Muscle of arm (tissue), 12 donors: ENCODE measurements around the gene STPG1. TPM values are rescaled to one million over a fixed set of nuclear protein-coding genes. Genes with fewer than 3 reads are reported as not detected.

Experiments used
- DNase-seq: peaks from one replicate; pipeline ENCODE4 v3.0.0-alpha.2; 2013
- polyA plus RNA-seq, 12 donors: library from polyadenylated mRNA; unstranded; fragments of 120-200 nt; gene quantifications; one replicate each; pipeline ENCODE4 v1.2.1, GENCODE V29; 2013; ENCODE audit not compliant: insufficient read length in 12 of 12

STPG1 gene
- polyA plus RNA-seq, 12 donors: 1.1 to 5.2 (median 1.5) TPM; not detected in 2

GRCh38 chr1:24343412-24344089 is 70.0 kb downstream of the STPG1 start:
- no peak for DNase-seq

DNA sequence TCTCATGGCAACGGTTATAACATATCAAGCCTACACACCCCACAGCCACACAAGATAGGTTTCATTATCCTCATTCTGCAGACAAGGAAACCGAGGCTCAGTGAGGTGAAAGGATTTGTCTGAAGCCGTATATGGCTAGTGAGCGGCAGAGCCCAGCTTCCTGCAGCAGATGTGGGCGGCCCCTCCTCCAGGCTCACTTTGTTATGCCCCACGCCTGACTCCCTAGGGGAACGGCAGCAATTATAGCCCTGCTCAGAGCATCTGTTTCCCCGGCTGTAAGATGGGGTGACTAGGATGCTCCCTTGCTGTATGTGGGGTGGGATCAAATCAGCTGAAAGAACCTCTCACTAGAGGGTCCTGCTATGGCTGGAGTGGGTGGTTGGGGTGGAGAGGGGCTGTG is 72.3 kb downstream of the STPG1 start:
- DNase-seq: no peak

DNA sequence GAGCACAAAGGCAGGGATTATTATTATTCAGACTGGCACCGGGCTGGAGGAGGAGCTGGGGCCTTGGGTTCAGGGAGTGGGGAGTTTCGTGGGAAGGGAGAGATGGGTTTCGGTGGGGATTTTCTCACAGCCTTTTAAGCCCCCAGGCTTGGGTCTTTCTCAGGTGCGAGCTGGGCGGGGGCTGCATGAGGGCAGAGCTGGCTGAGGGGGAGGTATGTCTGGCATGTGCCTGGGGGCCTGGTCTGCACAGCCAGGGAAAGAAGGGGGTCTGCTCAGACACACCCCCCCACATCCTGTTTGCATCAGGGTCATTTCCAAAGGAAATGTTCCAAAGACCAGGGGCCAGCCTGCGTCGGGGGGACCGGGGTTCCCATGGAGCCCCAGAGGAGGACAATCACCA is 72.8 kb downstream of the STPG1 start:
- DNase-seq: no peak

DNA sequence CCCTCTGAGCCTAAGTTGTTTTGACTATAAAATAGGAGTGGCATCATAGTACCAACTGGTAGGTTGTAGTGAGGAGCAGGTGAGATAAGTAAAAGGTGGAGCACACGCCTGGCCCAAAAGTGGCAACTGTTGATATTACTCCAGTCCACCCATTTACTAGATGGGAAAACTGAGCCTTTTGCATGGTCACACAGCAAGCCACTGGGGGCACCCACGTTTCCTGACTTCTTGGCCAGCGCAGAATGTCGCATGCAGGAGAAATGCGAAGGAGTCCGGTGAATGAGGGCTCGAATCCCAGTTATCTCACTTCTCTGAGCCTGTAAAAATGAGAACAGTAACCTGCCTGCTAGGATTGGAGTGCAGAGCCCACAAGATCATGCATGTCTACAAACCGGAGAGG is 73.6 kb downstream of the STPG1 start:
- no peak for DNase-seq

GRCh38 chr1:24338447-24338846 is 75.1 kb downstream of the STPG1 start:
- DNase-seq: no peak

DNA sequence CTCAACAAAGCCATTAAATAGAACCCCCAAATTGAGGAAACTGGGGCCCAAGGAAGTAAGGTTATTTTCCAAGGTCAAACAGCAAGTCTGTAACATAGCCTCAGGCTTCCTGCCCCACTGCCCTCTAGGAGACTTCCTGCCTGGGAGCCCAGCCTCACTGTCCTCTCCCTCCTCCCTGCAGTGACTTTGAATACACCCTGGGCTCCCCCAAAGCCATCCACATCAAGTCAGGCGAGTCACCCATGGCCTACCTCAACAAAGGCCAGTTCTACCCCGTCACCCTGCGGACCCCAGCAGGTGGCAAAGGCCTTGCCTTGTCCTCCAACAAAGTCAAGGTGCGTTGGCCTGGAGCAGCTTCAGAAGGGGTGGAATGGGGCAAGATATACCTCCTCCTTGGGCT is 76.1 kb downstream of the STPG1 start:
- no peak for DNase-seq

- no peak for DNase-seq
Observed at GRCh38 chr1:24336075-24336474, 77.5 kb downstream of the STPG1 start.

- DNase-seq: no peak
Observed at GRCh38 chr1:24331961-24332673, 81.5 kb downstream of the STPG1 start.

- no peak for DNase-seq
Observed at GRCh38 chr1:24329797-24330543, 83.6 kb downstream of the STPG1 start.

GRCh38 chr1:24329331-24329730 is 84.3 kb downstream of the STPG1 start:
- DNase-seq: no peak

- no peak for DNase-seq
Observed at GRCh38 chr1:24327891-24328290, 85.7 kb downstream of the STPG1 start.

DNA sequence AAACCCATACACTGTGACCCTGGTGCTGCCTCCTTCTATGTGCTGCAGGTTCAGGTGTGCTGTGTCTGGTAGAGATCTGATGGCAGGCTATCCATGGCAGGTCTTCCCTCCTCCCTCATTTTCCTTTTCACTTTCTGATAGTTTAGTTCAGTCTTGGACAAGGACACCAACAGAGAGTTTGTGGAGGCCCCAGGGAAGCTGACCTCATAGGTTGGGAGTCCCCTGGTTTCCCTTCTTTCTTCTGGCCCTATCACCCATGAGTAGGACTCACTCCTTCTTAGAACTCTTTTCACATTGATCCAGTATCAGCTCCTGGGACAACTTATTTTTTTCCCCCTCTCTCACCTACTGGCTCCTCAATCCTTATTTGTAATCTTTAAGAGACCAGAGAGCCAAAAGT is 86.1 kb downstream of the STPG1 start:
- no peak for DNase-seq

- no peak for DNase-seq
Observed at GRCh38 chr1:24325587-24326449, 87.8 kb downstream of the STPG1 start.

DNA sequence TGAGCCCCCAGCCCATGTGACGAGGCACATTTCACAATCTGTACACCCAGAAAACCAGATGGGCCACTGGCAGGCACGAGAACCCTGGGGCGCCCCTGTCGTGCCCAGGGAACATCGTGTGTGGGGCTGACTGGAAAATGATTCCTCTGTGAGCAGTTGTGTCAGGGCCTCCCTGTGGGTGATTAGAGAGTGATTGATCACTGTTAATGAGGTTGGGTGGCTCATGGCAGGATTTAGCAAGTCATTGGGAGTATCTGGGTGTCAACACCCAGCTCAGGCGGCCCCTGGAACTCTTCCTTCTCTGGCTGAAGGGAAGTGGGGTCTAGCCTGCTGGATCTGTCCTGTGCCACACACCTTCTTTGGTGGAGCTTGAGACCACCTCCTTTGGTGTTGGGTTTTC is 88.7 kb downstream of the STPG1 start:
- no peak for DNase-seq

DNA sequence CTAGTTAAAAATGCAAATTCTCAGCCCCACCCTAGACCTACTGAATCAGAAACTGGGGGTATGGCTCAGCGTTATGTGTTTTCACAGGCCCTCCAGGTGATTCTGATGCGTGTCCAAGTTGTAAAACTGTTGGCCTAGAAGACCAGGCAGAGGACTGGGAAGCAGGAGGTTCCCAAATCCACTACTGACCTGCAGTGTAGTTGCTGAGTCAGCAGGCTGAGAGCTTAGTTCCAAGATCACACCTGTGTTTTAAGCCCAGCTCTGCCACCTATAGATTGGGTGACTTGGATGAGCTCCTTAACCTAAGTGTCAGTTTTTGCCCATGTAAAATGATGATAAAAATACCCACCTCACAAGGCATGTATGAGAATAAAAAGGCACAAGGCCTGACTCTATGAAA is 90.3 kb downstream of the STPG1 start:
- no peak for DNase-seq

- DNase-seq: peak; percentile 43
Observed at GRCh38 chr1:24322470-24323177, 91.0 kb downstream of the STPG1 start.

DNA sequence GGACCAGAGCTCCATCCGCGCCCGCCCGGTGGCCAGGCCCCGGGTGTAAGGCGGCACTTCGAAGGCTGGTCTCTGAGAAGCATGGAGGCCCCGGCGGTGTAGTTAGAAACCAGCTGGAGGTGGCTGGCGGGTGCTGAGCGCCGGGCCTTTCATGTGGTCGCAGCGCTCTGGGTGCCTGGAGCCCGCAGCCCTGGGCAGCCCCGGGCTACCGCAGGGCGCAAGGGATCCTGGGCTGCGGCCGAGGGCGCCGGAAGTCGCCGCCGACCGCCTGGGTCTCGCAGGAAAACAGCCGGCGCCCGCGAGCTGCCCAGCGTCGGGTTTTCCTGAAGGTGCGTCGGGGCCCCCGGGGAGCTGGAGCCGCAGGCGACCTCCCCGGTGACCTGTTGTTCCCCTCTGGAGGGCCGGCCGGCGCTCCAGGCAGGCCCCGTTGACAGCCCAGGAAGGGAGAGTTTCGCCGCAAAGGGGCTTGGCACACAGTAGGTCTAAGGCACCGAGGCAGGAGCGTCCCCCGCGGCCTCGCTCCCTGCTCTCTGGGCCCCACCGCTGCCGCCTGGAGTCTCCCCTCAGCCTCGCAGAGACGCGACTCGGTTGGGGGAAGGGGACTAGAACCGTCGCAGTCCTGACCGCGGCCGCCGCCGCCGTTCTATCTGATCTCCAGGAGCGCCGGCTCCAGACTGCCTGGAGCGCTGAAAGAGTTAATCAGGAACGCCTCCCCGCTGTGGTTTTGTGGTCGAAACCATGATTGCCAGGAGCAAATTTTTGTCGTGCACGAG is 91.7 kb downstream of the STPG1 start:
- peak; percentile 43 for DNase-seq

GRCh38 chr1:24321126-24321525 is 92.5 kb downstream of the STPG1 start:
- no peak for DNase-seq

DNA sequence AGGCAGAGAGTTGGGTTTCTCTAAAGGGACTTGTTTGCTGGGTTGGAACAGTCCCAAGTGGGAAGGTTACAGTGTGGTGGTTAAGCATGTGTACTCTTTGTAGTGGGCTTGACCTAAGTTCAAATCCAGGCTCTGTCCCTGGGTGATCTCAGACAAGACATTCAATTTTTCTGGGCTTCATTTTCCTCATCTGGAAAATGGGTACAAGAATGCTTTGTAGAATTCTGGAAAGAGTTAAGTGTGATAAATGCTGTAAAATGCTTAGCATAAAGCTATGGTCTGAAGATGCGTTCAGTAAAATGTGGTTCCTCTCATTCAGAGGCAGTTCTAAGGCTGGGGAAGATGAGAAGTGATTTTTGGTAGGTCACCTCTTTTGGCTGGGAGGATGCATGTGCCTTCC is 93.6 kb downstream of the STPG1 start:
- DNase-seq: no peak

DNA sequence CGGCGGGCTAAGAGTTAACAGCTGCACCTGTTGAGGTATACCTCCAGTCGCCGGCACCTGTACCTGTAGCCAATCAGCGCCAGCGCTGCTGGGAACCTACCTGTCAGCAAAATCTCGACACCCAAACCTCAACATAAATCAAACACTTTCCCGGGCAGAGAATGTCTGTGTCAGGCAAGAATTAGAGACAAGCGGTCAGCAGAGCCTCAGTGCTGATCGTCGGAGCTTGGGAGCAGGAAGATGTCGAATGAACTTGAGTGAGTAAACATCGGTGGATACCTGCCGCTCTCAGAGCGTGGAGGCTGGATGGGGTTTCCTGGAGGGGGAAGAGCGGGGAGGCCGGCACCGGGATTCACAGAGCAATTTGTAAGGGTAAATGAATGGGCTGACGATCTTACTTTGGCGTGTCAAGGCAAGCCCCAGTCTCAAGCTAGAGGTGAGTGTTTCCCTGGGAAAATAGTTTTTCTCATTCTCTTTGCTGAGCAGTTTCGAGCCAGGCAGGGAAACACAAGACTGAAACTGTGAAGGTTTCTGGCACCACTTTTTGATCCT is 94.2 kb downstream of the STPG1 start, which contains the start of gene GRHL3:
TSS of gene GRHL3 (plus strand) at position 46 of the 552 bp plus-strand sequence. CDS start at position 241, 195 bp downstream.
- DNase-seq: no peak
